Measurements from ENCODE around the gene DUSP23. TPM values are rescaled to one million over a fixed set of nuclear protein-coding genes. Genes with fewer than 3 reads are reported as not detected.

DUSP23 gene
- total RNA-seq, 1 donor from 2014 or later = 33.0 TPM

GRCh38 chr1:159798893-159799292 lies 18.1 kb downstream of the DUSP23 start:
- Mint-ChIP-seq H3K36me3 (ENCODE audit: low read depth) (no peaks in the 10 kb centered on the region), H3K27me3 (peaks cover 53% of the 10 kb centered on the region), H3K27ac (no peak overlapping the region), H3K4me1 (peaks cover 18% of the 10 kb centered on the region), H3K9me3 (no peaks in the 10 kb centered on the region), H3K4me3 (no peak overlapping the region)
- DNase-seq = peak; percentile 83
- intact Hi-C loops (cut with micrococcal nuclease) = loop anchor here (1.0 to 2.0 kb wide), 2 partner anchors 92 to 208 kb away; no protein-coding TSS in a partner anchor

- Mint-ChIP-seq H3K4me1 (peaks cover 18% of the 10 kb centered on the region), H3K27ac (no peak overlapping the region), H3K9me3 (no peaks in the 10 kb centered on the region), H3K36me3 (ENCODE audit: low read depth) (no peaks in the 10 kb centered on the region), H3K27me3 (peaks cover 57% of the 10 kb centered on the region), H3K4me3 (no peak overlapping the region)
- intact Hi-C loops (cut with micrococcal nuclease) = loop anchor here (2.0 kb wide), 1 partner anchor 207 kb away; no protein-coding TSS in a partner anchor
- no peak for DNase-seq
Observed at GRCh38 chr1:159799446-159799985, 18.8 kb downstream of the DUSP23 start.

- no peaks in the 10 kb centered on the region for H3K9me3 Mint-ChIP-seq
- H3K27me3 Mint-ChIP-seq = peaks cover 60% of the 10 kb centered on the region
- no peaks in the 10 kb centered on the region for H3K36me3 Mint-ChIP-seq (ENCODE audit: low read depth)
- no peak overlapping the region for H3K4me3 Mint-ChIP-seq
- intact Hi-C loops (cut with micrococcal nuclease) = no loop called here
- peaks cover 18% of the 10 kb centered on the region for H3K4me1 Mint-ChIP-seq
- no peak overlapping the region for H3K27ac Mint-ChIP-seq
- DNase-seq = peak; percentile 71
Observed at GRCh38 chr1:159800177-159800930, 19.6 kb downstream of the DUSP23 start.

GRCh38 chr1:159802111-159802510 lies 21.3 kb downstream of the DUSP23 start, which contains the start of gene FCRL6:
Gene FCRL6, plus strand, starts transcription at chr1:159802360. Its CDS starts 65 bp downstream, at chr1:159802425.
- DNase-seq = no peak
- Mint-ChIP-seq H3K36me3 (ENCODE audit: low read depth) (no peaks in the 10 kb centered on the region), H3K9me3 (no peaks in the 10 kb centered on the region), H3K4me1 (peaks cover 18% of the 10 kb centered on the region), H3K27ac (peak within 1 kb of the TSS; percentile 7), H3K4me3 (no peak within 1 kb of the TSS), H3K27me3 (peaks cover 62% of the 10 kb centered on the region)
- intact Hi-C loops (cut with micrococcal nuclease) = no loop called here

- Mint-ChIP-seq H3K9me3 (no peaks in the 10 kb centered on the region), H3K4me3 (no peak overlapping the region), H3K4me1 (peaks cover 16% of the 10 kb centered on the region), H3K36me3 (ENCODE audit: low read depth) (no peaks in the 10 kb centered on the region), H3K27ac (no peak overlapping the region), H3K27me3 (peaks cover 59% of the 10 kb centered on the region)
- intact Hi-C loops (cut with micrococcal nuclease) = no loop called here
- DNase-seq = no peak
Observed at GRCh38 chr1:159803956-159804689, 23.4 kb downstream of the DUSP23 start.

- Mint-ChIP-seq H3K36me3 (ENCODE audit: low read depth) (no peaks in the 10 kb centered on the region), H3K4me3 (no peak overlapping the region), H3K9me3 (no peaks in the 10 kb centered on the region), H3K4me1 (peaks cover 13% of the 10 kb centered on the region), H3K27ac (no peak overlapping the region), H3K27me3 (peaks cover 57% of the 10 kb centered on the region)
- DNase-seq = no peak
- intact Hi-C loops (cut with micrococcal nuclease) = no loop called here
Observed at GRCh38 chr1:159804924-159805323, 24.2 kb downstream of the DUSP23 start.

GRCh38 chr1:159815926-159816325 lies 35.2 kb downstream of the DUSP23 start:
- Mint-ChIP-seq H3K27ac (no peak overlapping the region), H3K36me3 (ENCODE audit: low read depth) (no peaks in the 10 kb centered on the region), H3K9me3 (no peaks in the 10 kb centered on the region), H3K4me1 (peaks cover 2% of the 10 kb centered on the region), H3K4me3 (no peak overlapping the region), H3K27me3 (peaks cover 33% of the 10 kb centered on the region)
- intact Hi-C loops (cut with micrococcal nuclease) = no loop called here
- no peak for DNase-seq

- no peak overlapping the region for H3K27ac Mint-ChIP-seq
- no peak for DNase-seq
Observed at GRCh38 chr1:159817276-159818041, 36.7 kb downstream of the DUSP23 start.

GRCh38 chr1:159821171-159821867 lies 40.6 kb downstream of the DUSP23 start:
- H3K4me1 Mint-ChIP-seq = peaks cover 26% of the 10 kb centered on the region
- DNase-seq = peak; percentile 78
- peaks cover 36% of the 10 kb centered on the region for H3K27me3 Mint-ChIP-seq
- intact Hi-C loops (cut with micrococcal nuclease) = loop anchor here (1.0 kb wide), 1 partner anchor 70 kb away; no protein-coding TSS in a partner anchor
- no peaks in the 10 kb centered on the region for H3K36me3 Mint-ChIP-seq (ENCODE audit: low read depth)
- H3K4me3 Mint-ChIP-seq = no peak overlapping the region
- no peaks in the 10 kb centered on the region for H3K9me3 Mint-ChIP-seq
- no peak overlapping the region for H3K27ac Mint-ChIP-seq

More at GRCh38 chr1:159817276-159818041, 36.7 kb downstream of the DUSP23 start:
- Mint-ChIP-seq H3K4me1 (peaks cover 4% of the 10 kb centered on the region), H3K4me3 (no peak overlapping the region), H3K27me3 (peaks cover 27% of the 10 kb centered on the region), H3K9me3 (no peaks in the 10 kb centered on the region), H3K36me3 (ENCODE audit: low read depth) (no peaks in the 10 kb centered on the region)
- intact Hi-C loops (cut with micrococcal nuclease) = no loop called here

- no peak overlapping the region for H3K27ac Mint-ChIP-seq
- DNase-seq = no peak
- no peaks in the 10 kb centered on the region for H3K36me3 Mint-ChIP-seq (ENCODE audit: low read depth)
- intact Hi-C loops (cut with micrococcal nuclease) = no loop called here
- H3K4me1 Mint-ChIP-seq = peaks cover 46% of the 10 kb centered on the region
- no peaks in the 10 kb centered on the region for H3K9me3 Mint-ChIP-seq
- H3K27me3 Mint-ChIP-seq = peaks cover 36% of the 10 kb centered on the region
- H3K4me3 Mint-ChIP-seq = no peak overlapping the region
Observed at GRCh38 chr1:159823406-159823805, 42.6 kb downstream of the DUSP23 start.

GRCh38 chr1:159825564-159825963 lies 44.8 kb downstream of the DUSP23 start:
- Mint-ChIP-seq H3K27me3 (peaks cover 31% of the 10 kb centered on the region), H3K27ac (no peak overlapping the region), H3K4me1 (peaks cover 52% of the 10 kb centered on the region), H3K9me3 (peaks cover 3% of the 10 kb centered on the region), H3K4me3 (no peak overlapping the region), H3K36me3 (ENCODE audit: low read depth) (no peaks in the 10 kb centered on the region)
- no peak for DNase-seq
- intact Hi-C loops (cut with micrococcal nuclease) = no loop called here

- DNase-seq = peak; percentile 88
- H3K9me3 Mint-ChIP-seq = peaks cover 3% of the 10 kb centered on the region
- peaks cover 51% of the 10 kb centered on the region for H3K4me1 Mint-ChIP-seq
- peak within 1 kb of the TSS; percentile 64 for H3K4me3 Mint-ChIP-seq
- H3K27ac Mint-ChIP-seq = peak within 1 kb of the TSS; percentile 78
- intact Hi-C loops (cut with micrococcal nuclease) = no loop called here
- no peaks in the 10 kb centered on the region for H3K36me3 Mint-ChIP-seq (ENCODE audit: low read depth)
- H3K27me3 Mint-ChIP-seq = peaks cover 32% of the 10 kb centered on the region
Observed at GRCh38 chr1:159826441-159827101, 45.8 kb downstream of the DUSP23 start, which contains the start of gene SLAMF8. Gene SLAMF8, plus strand, starts transcription at chr1:159826873. Its CDS starts 26 bp downstream, at chr1:159826899.

Data from activated CD4-positive, alpha-beta T cell treated with anti-CD3 and anti-CD28 coated beads, Interleukin-2, amount 10 ng/mL, durations not matched to agents 24 days and 14 days (primary cell).